ENCODE measurements around the gene VWA8. TPM values are rescaled to one million over a fixed set of nuclear protein-coding genes. Genes with fewer than 3 reads are reported as not detected.
"Not testable (repeated sequence)": the region's sequence is repeated elsewhere in the genome, so short reads cannot be mapped to it uniquely, and the experiment has no call there.

Gene VWA8
- total RNA-seq, 1 donor from 2014 or later = 26.4 TPM

GRCh38 chr13:41647699-41648313 is 313.1 kb downstream of the VWA8 start:
- H3K27ac Mint-ChIP-seq; H3K4me3 Mint-ChIP-seq; H3K36me3 Mint-ChIP-seq (ENCODE audit: low read depth); DNase-seq (ENCODE audit: low spot score); H3K27me3 Mint-ChIP-seq (ENCODE audit: insufficient read depth); H3K9me3 Mint-ChIP-seq; intact Hi-C loops (cut with micrococcal nuclease): not testable (repeated sequence)
- H3K4me1 Mint-ChIP-seq (ENCODE audit: low read depth) = peaks cover 25% of the 10 kb centered on the region

DNA sequence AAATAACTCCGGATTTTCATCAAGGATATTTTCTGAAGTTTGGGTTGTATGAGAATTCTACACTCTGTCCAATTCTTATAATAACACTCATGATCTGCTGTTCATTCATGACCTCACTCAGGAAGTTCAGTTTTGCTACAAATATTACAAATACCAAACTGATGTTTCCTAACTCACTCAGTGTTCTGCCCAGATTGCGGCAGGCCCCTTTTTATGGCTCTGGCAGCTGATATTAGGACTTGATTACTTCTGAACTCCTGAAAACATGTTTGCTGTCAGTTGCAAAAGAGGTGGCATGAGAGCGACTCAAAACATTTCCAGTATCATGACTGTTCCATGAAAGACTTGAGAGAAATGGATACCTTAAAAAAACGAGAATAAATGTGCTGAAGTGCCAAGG is 315.6 kb downstream of the VWA8 start:
- Mint-ChIP-seq H3K4me1 (ENCODE audit: low read depth) (peaks cover 12% of the 10 kb centered on the region), H3K9me3 (no peaks in the 10 kb centered on the region)

GRCh38 chr13:41644742-41645141 is 316.2 kb downstream of the VWA8 start:
- Mint-ChIP-seq H3K27ac (no peak overlapping the region), H3K4me3 (no peak overlapping the region), H3K36me3 (ENCODE audit: low read depth) (peaks cover 1% of the 10 kb centered on the region), H3K27me3 (ENCODE audit: insufficient read depth) (no peaks in the 10 kb centered on the region), H3K9me3 (no peaks in the 10 kb centered on the region), H3K4me1 (ENCODE audit: low read depth) (peaks cover 12% of the 10 kb centered on the region)
- intact Hi-C loops (cut with micrococcal nuclease) = loop anchor here (5.0 kb wide), 1 partner anchor 47 kb away; no protein-coding TSS in a partner anchor
- DNase-seq (ENCODE audit: low spot score) = no peak

More for the DNA sequence above, 315.6 kb downstream of the VWA8 start:
- no peak overlapping the region for H3K4me3 Mint-ChIP-seq
- peaks cover 1% of the 10 kb centered on the region for H3K36me3 Mint-ChIP-seq (ENCODE audit: low read depth)
- no peak overlapping the region for H3K27ac Mint-ChIP-seq
- DNase-seq (ENCODE audit: low spot score) = no peak
- intact Hi-C loops (cut with micrococcal nuclease) = no loop called here
- no peaks in the 10 kb centered on the region for H3K27me3 Mint-ChIP-seq (ENCODE audit: insufficient read depth)

DNA sequence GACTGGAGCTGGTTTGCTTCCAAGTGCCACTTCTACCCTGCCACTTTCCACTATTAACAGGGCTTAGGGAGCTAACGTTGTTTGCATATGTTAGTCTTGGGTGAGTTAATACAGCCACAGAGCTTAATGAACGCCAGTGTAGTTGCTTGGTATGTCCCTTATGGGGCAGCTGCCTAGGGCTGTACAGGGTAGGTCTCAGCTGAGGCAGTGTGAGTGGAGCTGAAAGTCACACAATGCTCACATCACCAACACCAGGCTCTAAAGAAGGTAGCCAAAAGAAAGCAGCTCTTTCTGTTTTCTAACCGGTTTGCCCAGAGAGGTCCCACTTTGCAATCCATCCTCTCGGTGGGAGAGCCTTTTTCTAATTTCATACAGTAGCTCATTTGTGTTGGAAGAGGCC is 317.4 kb downstream of the VWA8 start:
- intact Hi-C loops (cut with micrococcal nuclease) = loop anchor here (5.0 kb wide), 1 partner anchor 46 kb away; no protein-coding TSS in a partner anchor
- peaks cover 5% of the 10 kb centered on the region for H3K36me3 Mint-ChIP-seq (ENCODE audit: low read depth)
- no peak overlapping the region for H3K27ac Mint-ChIP-seq
- peaks cover 12% of the 10 kb centered on the region for H3K4me1 Mint-ChIP-seq (ENCODE audit: low read depth)
- no peaks in the 10 kb centered on the region for H3K27me3 Mint-ChIP-seq (ENCODE audit: insufficient read depth)
- no peak for DNase-seq (ENCODE audit: low spot score)
- H3K9me3 Mint-ChIP-seq = no peaks in the 10 kb centered on the region
- no peak overlapping the region for H3K4me3 Mint-ChIP-seq

- H3K27ac Mint-ChIP-seq = no peak overlapping the region
- no peaks in the 10 kb centered on the region for H3K9me3 Mint-ChIP-seq
- H3K4me3 Mint-ChIP-seq = no peak overlapping the region
- DNase-seq (ENCODE audit: low spot score) = no peak
- H3K36me3 Mint-ChIP-seq (ENCODE audit: low read depth) = peaks cover 8% of the 10 kb centered on the region
- no peaks in the 10 kb centered on the region for H3K27me3 Mint-ChIP-seq (ENCODE audit: insufficient read depth)
- intact Hi-C loops (cut with micrococcal nuclease) = loop anchor here (5.0 kb wide), 1 partner anchor 45 kb away; no protein-coding TSS in a partner anchor
- H3K4me1 Mint-ChIP-seq (ENCODE audit: low read depth) = peaks cover 12% of the 10 kb centered on the region
Measured at GRCh38 chr13:41641961-41642360, 318.9 kb downstream of the VWA8 start.

DNA sequence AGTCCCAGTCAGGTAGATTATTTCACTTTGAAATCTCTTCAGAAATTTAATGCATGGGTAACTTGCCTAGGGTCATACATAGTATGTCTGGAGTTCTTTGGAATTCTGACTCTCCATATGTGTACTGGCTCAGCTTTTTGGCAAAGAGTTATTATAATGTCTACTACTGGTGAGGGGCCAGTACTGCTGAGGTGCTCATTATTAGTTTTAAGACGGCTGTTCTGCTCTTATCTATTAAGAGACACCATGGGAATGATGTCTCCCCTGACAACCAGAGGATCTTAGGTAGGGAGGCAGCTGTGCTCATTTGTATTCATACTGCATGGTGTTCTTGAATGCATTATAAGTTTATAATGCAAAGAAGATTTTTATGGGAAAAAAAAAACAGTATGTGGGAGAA is 319.5 kb downstream of the VWA8 start:
- DNase-seq (ENCODE audit: low spot score) = no peak
- Mint-ChIP-seq H3K4me3 (no peak overlapping the region), H3K36me3 (ENCODE audit: low read depth) (peaks cover 8% of the 10 kb centered on the region), H3K27ac (no peak overlapping the region), H3K4me1 (ENCODE audit: low read depth) (peaks cover 12% of the 10 kb centered on the region), H3K27me3 (ENCODE audit: insufficient read depth) (no peaks in the 10 kb centered on the region), H3K9me3 (no peaks in the 10 kb centered on the region)
- intact Hi-C loops (cut with micrococcal nuclease) = loop anchor here (5.0 kb wide), 1 partner anchor 44 kb away; no protein-coding TSS in a partner anchor

DNA sequence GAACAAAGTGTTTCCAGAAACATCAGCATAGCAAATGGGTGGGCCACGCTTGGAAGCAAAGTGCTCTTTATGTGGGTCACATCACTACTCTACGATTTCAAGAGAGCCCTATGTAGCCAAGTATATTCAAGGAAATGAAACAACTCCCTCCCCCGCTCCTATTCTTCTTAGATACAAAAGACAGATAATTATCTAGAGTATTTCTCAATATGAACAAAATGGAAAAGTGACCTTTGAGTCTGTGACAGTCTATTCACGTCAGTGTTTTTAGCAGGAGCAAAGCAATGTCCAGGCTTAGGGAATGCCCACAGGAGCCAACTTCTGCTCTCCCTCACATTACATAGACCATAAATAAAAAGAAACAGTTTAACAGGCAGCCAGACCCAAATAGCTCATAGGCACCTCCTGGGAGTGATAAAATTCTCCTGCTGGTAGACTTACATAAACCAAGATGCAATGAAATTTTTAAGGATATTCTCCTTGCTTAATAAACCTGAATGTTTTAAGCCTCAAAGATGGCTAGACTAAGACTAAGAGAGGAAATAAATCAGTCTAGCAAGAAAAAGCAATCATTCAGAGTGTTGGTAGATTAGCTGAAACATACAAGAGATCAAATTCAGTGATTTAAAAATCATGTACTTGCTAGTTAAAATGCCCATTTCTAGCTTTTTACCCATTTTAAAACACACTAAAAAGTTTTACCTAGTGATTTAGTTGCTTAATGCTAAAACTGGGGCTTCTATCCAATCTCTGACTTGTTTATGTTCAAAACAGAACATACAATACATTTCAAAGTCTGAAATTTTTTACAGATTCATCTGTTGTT is 320.7 kb downstream of the VWA8 start:
- H3K4me3 Mint-ChIP-seq = no peak overlapping the region
- no peaks in the 10 kb centered on the region for H3K27me3 Mint-ChIP-seq (ENCODE audit: insufficient read depth)
- no peak overlapping the region for H3K27ac Mint-ChIP-seq
- H3K4me1 Mint-ChIP-seq (ENCODE audit: low read depth) = peaks cover 8% of the 10 kb centered on the region
- H3K36me3 Mint-ChIP-seq (ENCODE audit: low read depth) = peaks cover 8% of the 10 kb centered on the region
- intact Hi-C loops (cut with micrococcal nuclease) = loop anchor here (5.0 kb wide), 1 partner anchor 43 kb away; no protein-coding TSS in a partner anchor
- DNase-seq (ENCODE audit: low spot score) = no peak
- H3K9me3 Mint-ChIP-seq = no peaks in the 10 kb centered on the region

DNA sequence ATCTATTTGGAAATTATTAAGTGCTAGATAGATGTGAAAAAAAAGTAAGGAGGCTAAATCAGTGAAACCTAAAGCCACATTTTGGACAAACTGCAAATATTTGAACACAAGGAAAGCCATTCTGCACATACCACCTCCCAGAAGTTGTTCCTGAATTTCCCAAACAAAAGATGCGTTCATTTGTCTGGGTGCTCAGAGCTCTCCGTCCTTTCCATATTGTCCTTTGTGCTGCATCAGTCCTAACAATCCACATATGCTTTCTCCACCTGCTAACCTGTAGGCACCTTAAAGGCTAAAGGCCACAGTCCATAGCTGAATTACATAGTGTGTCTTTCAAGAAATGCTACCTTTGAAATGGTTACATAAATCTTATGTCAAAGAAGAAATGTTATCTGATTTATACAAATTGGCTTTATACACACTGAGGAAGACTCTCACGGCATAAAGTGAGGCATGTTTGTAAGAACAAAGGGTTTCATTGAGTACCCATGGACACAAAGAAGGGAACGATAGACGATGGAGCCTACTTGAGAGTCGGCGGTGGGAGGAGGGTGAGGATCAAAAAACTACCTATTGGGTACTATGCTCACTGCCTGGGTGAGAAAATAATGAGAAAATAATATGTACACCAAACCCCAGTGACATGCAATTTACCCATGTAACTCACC is 321.5 kb downstream of the VWA8 start:
- H3K27ac Mint-ChIP-seq = no peak overlapping the region

GRCh38 chr13:41637586-41637985 is 323.3 kb downstream of the VWA8 start:
- no peaks in the 10 kb centered on the region for H3K9me3 Mint-ChIP-seq
- H3K4me3 Mint-ChIP-seq = no peak overlapping the region
- H3K36me3 Mint-ChIP-seq (ENCODE audit: low read depth) = peaks cover 8% of the 10 kb centered on the region
- H3K27me3 Mint-ChIP-seq (ENCODE audit: insufficient read depth) = no peaks in the 10 kb centered on the region
- H3K27ac Mint-ChIP-seq = no peak overlapping the region
- intact Hi-C loops (cut with micrococcal nuclease) = no loop called here
- no peak for DNase-seq (ENCODE audit: low spot score)
- no peaks in the 10 kb centered on the region for H3K4me1 Mint-ChIP-seq (ENCODE audit: low read depth)

More for the DNA sequence above, 321.5 kb downstream of the VWA8 start:
- no peak for DNase-seq (ENCODE audit: low spot score)
- Mint-ChIP-seq H3K4me3 (no peak overlapping the region), H3K9me3 (no peaks in the 10 kb centered on the region), H3K4me1 (ENCODE audit: low read depth) (peaks cover under 1% of the 10 kb centered on the region), H3K27me3 (ENCODE audit: insufficient read depth) (no peaks in the 10 kb centered on the region), H3K36me3 (ENCODE audit: low read depth) (peaks cover 8% of the 10 kb centered on the region)
- intact Hi-C loops (cut with micrococcal nuclease) = no loop called here

DNA sequence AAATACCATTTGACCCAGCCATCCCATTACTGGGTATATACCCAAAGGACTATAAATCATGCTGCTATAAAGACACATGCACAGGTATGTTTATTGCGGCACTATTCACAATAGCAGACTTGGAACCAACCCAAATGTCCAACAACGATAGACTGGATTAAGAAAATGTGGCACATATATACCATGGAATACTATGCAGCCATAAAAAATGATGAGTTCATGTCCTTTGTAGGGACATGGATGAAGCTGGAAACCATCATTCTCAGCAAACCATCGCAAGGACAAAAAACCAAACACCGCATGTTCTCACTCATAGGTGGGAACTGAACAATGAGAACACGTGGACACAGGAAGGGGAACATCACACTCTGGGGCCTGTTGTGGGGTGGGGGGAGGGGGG is 323.9 kb downstream of the VWA8 start:
- H3K27ac Mint-ChIP-seq; H3K27me3 Mint-ChIP-seq (ENCODE audit: insufficient read depth); H3K4me1 Mint-ChIP-seq (ENCODE audit: low read depth); intact Hi-C loops (cut with micrococcal nuclease); DNase-seq (ENCODE audit: low spot score); H3K9me3 Mint-ChIP-seq; H3K36me3 Mint-ChIP-seq (ENCODE audit: low read depth); H3K4me3 Mint-ChIP-seq: not testable (repeated sequence)

GRCh38 chr13:41636590-41636989 is 324.3 kb downstream of the VWA8 start:
- intact Hi-C loops (cut with micrococcal nuclease); H3K4me3 Mint-ChIP-seq; H3K4me1 Mint-ChIP-seq (ENCODE audit: low read depth): not testable (repeated sequence)

GRCh38 chr13:41634407-41634806 is 326.5 kb downstream of the VWA8 start:
- H3K36me3 Mint-ChIP-seq (ENCODE audit: low read depth) = peaks cover 6% of the 10 kb centered on the region
- H3K4me3 Mint-ChIP-seq = no peak overlapping the region
- H3K27me3 Mint-ChIP-seq (ENCODE audit: insufficient read depth) = no peaks in the 10 kb centered on the region
- no peak overlapping the region for H3K27ac Mint-ChIP-seq
- H3K9me3 Mint-ChIP-seq = no peaks in the 10 kb centered on the region
- intact Hi-C loops (cut with micrococcal nuclease) = no loop called here
- no peaks in the 10 kb centered on the region for H3K4me1 Mint-ChIP-seq (ENCODE audit: low read depth)
- DNase-seq (ENCODE audit: low spot score) = no peak

More at GRCh38 chr13:41636590-41636989, 324.3 kb downstream of the VWA8 start:
- not testable (repeated sequence) for DNase-seq (ENCODE audit: low spot score); H3K9me3 Mint-ChIP-seq; H3K27ac Mint-ChIP-seq; H3K36me3 Mint-ChIP-seq (ENCODE audit: low read depth); H3K27me3 Mint-ChIP-seq (ENCODE audit: insufficient read depth)

GRCh38 chr13:41633776-41634175 is 327.1 kb downstream of the VWA8 start:
- no peak for DNase-seq (ENCODE audit: low spot score)
- no peak overlapping the region for H3K4me3 Mint-ChIP-seq
- no peaks in the 10 kb centered on the region for H3K4me1 Mint-ChIP-seq (ENCODE audit: low read depth)
- H3K27me3 Mint-ChIP-seq (ENCODE audit: insufficient read depth) = no peaks in the 10 kb centered on the region
- no peak overlapping the region for H3K27ac Mint-ChIP-seq
- intact Hi-C loops (cut with micrococcal nuclease) = no loop called here
- no peaks in the 10 kb centered on the region for H3K9me3 Mint-ChIP-seq
- peaks cover 5% of the 10 kb centered on the region for H3K36me3 Mint-ChIP-seq (ENCODE audit: low read depth)
